GDM1 (cell line): ENCODE measurements around the gene ELANE.
"Not testable (repeated sequence)": the region's sequence is repeated elsewhere in the genome, so short reads cannot be mapped to it uniquely, and the experiment has no call there.

Experiments
- DNase-seq: peaks from one replicate; lab custom pipeline; 2025; lab: John Stamatoyannopoulos, UW

The ELANE gene

DNA sequence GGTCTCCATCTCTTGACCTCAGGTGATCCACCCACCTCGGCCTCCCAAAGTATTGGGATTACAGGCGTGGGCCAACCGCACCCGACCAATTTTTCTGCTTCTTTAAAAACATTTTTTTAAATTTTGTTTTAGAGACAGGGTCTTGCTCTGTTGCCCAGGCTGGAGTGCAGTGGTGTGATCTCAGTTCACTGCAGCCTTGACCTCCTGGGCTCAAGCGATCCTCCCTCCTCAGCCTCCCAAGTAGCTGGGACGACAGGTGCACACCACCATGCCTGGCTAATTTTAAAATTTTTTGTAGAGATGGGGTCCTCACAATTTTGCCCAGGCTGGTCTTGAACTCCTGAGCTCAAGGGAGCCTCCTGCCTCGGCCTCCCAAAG lies 9.3 kb upstream of the ELANE start:
- DNase-seq = not testable (repeated sequence)

DNA sequence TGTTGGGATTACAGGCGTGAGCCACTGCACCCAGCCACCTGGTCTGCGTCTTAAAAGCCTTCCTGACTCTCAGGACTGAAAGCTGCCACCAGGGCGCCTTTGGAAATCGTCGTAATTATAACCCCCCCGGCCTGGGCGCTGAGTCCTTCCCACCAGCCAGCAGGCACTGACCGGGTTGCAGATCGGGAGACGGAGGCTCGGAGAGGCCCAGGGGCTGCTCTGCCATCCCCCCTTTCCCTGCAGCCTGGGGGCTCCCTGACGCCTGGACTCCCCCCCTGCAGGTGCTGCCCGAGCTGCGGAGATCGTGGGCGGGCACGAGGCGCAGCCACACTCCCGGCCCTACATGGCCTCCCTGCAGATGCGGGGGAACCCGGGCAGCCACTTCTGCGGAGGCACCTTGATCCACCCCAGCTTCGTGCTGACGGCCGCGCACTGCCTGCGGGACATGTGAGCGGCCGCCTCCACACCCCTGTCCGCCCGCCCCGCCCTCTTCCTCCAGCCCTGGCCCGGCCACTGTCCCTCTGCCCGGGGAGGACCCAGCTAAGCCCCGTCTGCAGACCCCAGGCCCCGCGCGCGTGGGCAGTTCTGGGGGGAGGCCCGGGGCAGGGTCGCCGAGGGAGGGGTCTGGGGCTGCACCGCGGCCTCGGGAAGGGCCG lies 8.8 kb upstream of the ELANE start:
- no peak for DNase-seq

- DNase-seq = no peak
Measured at GRCh38 chr19:843836-844545, 8.1 kb upstream of the ELANE start.

- no peak for DNase-seq
Measured at GRCh38 chr19:844546-844971, 7.5 kb upstream of the ELANE start.

- no peak for DNase-seq
Measured at GRCh38 chr19:845707-846521, 6.2 kb upstream of the ELANE start.

- DNase-seq = no peak
Measured at GRCh38 chr19:848386-848921, 3.6 kb upstream of the ELANE start.

- not testable (repeated sequence) for DNase-seq
Measured at GRCh38 chr19:849195-849594, 2.9 kb upstream of the ELANE start.

DNA sequence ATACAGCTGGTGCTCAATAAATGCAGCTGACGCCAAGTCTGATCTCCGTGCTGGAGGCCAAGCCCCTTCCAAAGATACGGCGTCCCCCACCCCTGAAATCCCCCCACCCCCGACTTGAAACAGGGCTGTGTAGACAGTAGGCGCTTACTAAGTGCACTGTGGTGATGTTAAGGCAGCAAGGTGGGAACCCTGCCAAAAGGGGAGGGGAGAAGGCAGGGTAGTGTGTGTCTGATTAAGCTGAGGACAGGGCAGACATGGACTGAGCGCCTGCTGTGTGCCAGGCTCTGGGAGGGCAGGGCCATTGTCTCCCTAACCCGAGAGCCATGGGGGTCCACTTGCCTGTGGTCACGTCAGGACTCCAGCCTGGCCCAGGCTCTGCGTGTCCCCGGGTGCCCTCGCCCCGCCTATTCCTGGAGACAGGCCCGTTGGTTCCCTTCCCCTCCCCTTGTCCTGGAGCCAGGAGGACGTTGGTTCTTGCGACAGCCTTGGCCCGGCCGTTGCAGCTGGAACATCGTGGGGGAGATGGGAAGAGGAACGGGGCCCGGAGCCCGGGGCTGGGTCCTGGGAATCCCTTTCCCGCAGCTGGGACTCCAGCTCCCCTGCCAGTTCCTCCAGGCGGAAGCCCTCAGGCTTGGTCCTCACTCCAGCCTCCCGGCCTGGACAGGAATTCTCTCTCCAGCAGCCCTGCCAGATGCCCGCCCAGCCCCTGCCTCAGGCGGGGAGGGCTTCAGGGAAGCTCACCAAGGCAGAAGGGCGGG lies 1.7 kb upstream of the ELANE start:
- DNase-seq = no peak

- no peak for DNase-seq
Measured at GRCh38 chr19:850979-851335, 1.1 kb upstream of the ELANE start.

DNA sequence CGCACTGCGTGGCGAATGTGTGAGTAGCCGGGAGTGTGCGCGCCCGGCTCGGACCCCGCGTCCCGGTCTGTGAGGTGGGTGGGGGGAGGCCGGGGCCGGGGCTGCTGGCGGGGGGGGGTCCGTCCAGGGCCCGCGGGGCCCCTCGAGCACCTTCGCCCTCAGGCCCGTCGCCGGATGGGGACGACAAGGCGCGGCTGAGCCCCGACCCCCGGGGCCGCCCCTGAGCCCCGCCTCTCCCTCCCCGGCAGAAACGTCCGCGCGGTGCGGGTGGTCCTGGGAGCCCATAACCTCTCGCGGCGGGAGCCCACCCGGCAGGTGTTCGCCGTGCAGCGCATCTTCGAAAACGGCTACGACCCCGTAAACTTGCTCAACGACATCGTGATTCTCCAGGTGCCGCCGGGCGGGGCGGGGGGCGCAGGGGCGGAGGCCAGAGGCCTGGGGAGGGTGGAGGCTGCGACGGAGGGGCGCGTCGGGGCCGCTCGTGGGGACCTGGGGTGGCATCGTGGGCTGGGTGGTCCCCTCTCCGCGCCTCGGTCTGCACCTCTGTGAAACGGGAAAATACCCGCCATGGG lies 997 bp downstream of the ELANE start:
- no peak for DNase-seq

DNA sequence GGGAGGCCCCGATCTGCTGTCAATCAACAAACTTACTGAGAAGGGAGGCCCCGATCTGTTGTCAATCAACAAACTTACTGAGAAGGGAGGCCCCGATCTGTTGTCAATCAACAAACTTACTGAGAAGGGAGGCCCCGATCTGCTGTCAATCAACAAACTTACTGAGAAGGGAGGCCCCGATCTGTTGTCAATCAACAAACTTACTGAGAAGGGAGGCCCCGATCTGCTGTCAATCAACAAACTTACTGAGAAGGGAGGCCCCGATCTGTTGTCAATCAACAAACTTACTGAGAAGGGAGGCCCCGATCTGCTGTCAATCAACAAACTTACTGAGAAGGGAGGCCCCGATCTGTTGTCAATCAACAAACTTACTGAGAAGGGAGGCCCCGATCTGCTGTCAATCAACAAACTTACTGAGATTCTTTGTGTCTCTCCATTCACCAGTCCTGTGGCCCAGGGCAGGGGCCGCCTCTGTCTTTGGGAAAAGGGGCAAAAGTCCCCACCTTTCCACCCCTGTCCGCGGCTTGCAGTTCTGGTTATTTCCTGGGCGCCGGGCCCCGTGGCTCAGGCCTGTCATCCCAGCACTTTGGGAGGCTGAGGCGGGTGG lies 1.6 kb downstream of the ELANE start:
- not testable (repeated sequence) for DNase-seq

GRCh38 chr19:854549-854948 lies 2.4 kb downstream of the ELANE start:
- DNase-seq = no peak

- no peak for DNase-seq
Measured at GRCh38 chr19:855142-855541, 3.0 kb downstream of the ELANE start.

DNA sequence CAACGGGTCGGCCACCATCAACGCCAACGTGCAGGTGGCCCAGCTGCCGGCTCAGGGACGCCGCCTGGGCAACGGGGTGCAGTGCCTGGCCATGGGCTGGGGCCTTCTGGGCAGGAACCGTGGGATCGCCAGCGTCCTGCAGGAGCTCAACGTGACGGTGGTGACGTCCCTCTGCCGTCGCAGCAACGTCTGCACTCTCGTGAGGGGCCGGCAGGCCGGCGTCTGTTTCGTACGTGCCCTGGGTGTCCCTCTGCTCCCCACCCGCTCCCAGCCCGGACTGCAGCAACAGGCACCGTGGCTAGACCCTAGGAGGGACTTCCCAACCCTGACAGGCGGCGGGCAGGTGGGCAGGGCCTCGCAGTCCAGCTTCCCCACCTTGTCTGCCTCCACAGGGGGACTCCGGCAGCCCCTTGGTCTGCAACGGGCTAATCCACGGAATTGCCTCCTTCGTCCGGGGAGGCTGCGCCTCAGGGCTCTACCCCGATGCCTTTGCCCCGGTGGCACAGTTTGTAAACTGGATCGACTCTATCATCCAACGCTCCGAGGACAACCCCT lies 3.5 kb downstream of the ELANE start:
- DNase-seq = no peak

DNA sequence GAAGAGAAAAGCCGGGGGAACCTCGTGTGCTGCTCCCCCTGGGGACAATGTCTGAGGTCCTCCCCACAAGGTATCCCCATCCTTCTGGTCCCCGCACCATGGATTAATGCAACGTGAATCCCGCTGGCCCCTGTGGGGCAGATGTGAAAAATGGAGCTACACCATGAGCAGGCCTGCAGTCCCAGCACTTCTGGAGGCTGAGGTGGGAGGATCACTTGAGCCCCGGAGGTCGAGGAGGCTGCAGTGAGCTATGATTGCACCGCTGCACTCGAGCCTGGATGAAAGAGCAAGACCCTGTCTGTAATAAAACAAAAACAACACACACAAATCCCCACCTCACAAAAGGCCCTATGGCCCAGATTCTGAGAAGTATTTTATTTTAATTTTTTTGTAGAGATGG lies 6.2 kb downstream of the ELANE start:
- DNase-seq = no peak

DNA sequence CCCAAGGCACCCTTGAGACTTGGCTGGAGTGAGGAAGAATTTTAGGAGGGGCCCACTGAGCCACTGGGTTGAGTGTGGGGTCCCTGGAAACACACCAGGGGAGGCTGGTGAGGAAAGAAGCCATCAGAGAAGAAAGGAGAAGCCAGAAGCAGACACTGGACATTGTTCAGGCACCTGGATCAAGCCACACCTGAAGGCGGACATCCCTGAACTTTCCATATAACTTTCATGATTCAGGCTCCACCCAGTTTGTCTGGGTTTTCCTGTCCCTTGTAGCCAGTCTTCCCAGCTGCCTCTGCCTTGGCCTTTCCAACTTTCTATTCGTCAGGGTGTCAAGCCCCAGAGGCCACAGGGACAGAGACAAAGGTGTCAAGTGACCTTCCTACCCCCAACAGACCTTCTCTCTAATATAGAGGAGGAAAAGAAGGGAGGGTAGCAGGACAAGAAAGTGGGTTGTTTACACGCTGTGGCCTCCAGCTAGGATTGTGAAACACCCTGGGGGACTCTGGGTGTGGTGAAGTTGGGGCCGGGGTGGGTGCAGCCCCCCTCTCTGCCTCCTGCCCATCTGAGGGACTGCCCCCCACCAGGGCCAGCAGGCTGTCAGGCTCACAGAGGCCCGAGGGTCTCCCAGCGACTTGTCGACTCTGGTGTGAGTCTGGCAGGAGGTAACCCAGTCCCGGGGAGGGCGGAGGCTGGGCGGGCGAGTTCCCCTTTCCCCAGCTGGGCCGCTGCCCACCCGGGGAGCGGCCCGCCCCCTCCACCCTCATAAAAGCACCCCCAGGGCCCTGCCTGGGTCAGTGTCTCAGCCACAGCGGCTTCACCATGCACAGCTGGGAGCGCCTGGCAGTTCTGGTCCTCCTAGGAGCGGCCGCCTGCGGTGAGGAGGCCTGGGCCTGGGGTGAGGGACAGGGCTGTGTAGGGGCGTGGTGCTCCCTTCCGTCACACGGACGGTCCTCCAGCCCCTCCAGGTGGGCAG lies 7.1 kb downstream of the ELANE start, which contains the start of gene CFD:
CFD (plus strand) TSS at position 797 of the 976 bp plus-strand sequence; CDS start at position 823, 26 bp downstream.
- DNase-seq = no peak

- no peak for DNase-seq
Measured at GRCh38 chr19:861141-861755, 9.1 kb downstream of the ELANE start.

DNA sequence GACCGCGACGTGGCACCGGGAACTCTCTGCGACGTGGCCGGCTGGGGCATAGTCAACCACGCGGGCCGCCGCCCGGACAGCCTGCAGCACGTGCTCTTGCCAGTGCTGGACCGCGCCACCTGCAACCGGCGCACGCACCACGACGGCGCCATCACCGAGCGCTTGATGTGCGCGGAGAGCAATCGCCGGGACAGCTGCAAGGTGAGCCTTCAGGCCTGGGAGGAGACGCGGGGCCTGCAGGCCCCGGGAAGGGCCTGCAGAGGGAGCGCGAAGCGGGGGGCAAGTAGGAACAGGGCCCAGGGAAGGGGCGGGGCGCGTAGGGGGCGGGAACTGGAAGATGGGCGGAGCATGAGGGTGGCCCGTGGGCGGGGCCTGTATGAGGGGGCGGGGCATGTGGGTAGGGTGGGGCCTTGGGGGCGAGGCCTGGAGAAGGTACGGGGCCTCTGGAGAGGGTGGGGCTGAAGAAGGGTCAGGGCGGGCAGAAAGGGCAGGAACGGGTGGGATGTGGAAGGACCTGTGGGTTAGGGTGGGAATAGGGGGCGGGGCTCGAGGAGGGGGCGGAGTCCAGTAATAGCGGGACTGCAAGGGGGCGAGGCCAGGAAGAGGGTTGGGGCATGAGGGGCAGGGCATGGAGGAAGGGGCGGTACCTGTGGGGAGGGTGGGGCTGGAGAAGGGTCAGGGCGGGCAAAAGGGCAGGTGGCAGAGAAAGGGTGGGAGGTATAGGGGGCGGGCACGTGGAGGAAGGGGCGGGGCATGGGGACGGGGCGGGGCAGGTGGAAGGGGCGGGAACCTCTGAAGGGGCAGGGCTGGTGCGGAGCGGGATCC lies 9.9 kb downstream of the ELANE start:
- DNase-seq = peak; percentile 80
